Endodermal cell (in vitro differentiated cells): ENCODE measurements around the gene SEC23B. TPM values are rescaled to one million over a fixed set of nuclear protein-coding genes. Genes with fewer than 3 reads are reported as not detected.
A peak's percentile ranks its signal among the peaks of the same experiment; 100 is the strongest.

Source experiments
- DNase-seq: peaks from one replicate; pipeline ENCODE4 v3.0.0-alpha.2; 2017
- H3K27ac ChIP-seq: 2 replicates; pipeline ENCODE4 v1.5.1; 2013; ENCODE audit warnings: mild to moderate bottlenecking, low read depth, low read length, moderate library complexity
- H3K27me3 ChIP-seq: 2 replicates; pipeline ENCODE4 v1.6.1; 2013; ENCODE audit warnings: mild to moderate bottlenecking, low read length, moderate library complexity; ENCODE audit not compliant: insufficient read depth, control insufficient read depth, poor library complexity, severe bottlenecking
- H3K36me3 ChIP-seq: 2 replicates; pipeline ENCODE4 v1.7.0; 2013; ENCODE audit warnings: mild to moderate bottlenecking, low read length, moderate library complexity; ENCODE audit not compliant: control insufficient read depth, insufficient read depth
- H3K4me1 ChIP-seq: one replicate; pipeline ENCODE4 v1.7.0; 2013; ENCODE audit warnings: low read length; ENCODE audit not compliant: control insufficient read depth, insufficient read depth
- H3K4me3 ChIP-seq: 2 replicates; pipeline ENCODE4 v1.5.1; 2013; ENCODE audit warnings: mild to moderate bottlenecking, low read length, moderate library complexity
- H3K9ac ChIP-seq: 2 replicates; pipeline ENCODE4 v1.6.1; 2013; ENCODE audit warnings: mild to moderate bottlenecking, low read length, moderate library complexity; ENCODE audit not compliant: poor library complexity, severe bottlenecking; ENCODE audit errors: extremely low read depth
- H3K9me3 ChIP-seq: 2 replicates; pipeline ENCODE4 v1.6.1; 2013; ENCODE audit warnings: mild to moderate bottlenecking, low read length, moderate library complexity; ENCODE audit not compliant: control insufficient read depth
- H3K27ac Mint-ChIP-seq: 2 replicates; pipeline ENCODE4 v1.8.0; 2020; ENCODE audit warnings: mixed read lengths
- H3K27me3 Mint-ChIP-seq: 2 replicates; pipeline ENCODE4 v1.8.0; 2021; ENCODE audit warnings: mild to moderate bottlenecking, mixed read lengths; ENCODE audit not compliant: insufficient read depth
- H3K36me3 Mint-ChIP-seq: 2 replicates; pipeline ENCODE4 v1.8.0; 2020; ENCODE audit warnings: low read depth, mixed read lengths
- H3K4me1 Mint-ChIP-seq: 2 replicates; pipeline ENCODE4 v1.8.0; 2020; ENCODE audit warnings: mixed read lengths
- H3K4me3 Mint-ChIP-seq: 2 replicates; pipeline ENCODE4 v1.8.0; 2020; ENCODE audit warnings: mild to moderate bottlenecking, moderate library complexity, mixed read lengths
- H3K9me3 Mint-ChIP-seq: 2 replicates; pipeline ENCODE4 v1.8.0; 2020; ENCODE audit warnings: mild to moderate bottlenecking, mixed read lengths
- WGBS, 2 experiments: methylation state at CpG; one replicate each; pipeline versions ENCODE4 v1.1.5 to v1.1.7; 2013; ENCODE audit warnings: missing lambda C conversion rate in 2 of 2, mixed read lengths in 1 of 2; ENCODE audit not compliant: insufficient coverage in 1 of 2, insufficient read length in 1 of 2; 5-methylcytosine and 5-hydroxymethylcytosine counted together
- total RNA-seq, 2 donors: library from RNA; stranded (reverse); fragmentation: NEBNext Ultra II Directional in 1 of 2; extraction: Animal tissue kit (Norgen Biotek cat#: 25700) in 1 of 2; gene quantifications; 2 replicates in 1 of 2; 3 replicates in 1 of 2; pipeline ENCODE4 v1.2.1, GENCODE V29; 2021
- TF ChIP-seq, protein P1 (sequence below): fragments of 200-600 bp; sonication (generic); conservative IDR thresholded peaks from 2 replicates; pipeline ENCODE4 v1.5.0; 2021; ENCODE audit warnings: antibody characterized with exemption, mild to moderate bottlenecking

SEC23B gene
- total RNA-seq, 2 donors from 2014 or later, result 65.0 to 73.5 TPM

DNA sequence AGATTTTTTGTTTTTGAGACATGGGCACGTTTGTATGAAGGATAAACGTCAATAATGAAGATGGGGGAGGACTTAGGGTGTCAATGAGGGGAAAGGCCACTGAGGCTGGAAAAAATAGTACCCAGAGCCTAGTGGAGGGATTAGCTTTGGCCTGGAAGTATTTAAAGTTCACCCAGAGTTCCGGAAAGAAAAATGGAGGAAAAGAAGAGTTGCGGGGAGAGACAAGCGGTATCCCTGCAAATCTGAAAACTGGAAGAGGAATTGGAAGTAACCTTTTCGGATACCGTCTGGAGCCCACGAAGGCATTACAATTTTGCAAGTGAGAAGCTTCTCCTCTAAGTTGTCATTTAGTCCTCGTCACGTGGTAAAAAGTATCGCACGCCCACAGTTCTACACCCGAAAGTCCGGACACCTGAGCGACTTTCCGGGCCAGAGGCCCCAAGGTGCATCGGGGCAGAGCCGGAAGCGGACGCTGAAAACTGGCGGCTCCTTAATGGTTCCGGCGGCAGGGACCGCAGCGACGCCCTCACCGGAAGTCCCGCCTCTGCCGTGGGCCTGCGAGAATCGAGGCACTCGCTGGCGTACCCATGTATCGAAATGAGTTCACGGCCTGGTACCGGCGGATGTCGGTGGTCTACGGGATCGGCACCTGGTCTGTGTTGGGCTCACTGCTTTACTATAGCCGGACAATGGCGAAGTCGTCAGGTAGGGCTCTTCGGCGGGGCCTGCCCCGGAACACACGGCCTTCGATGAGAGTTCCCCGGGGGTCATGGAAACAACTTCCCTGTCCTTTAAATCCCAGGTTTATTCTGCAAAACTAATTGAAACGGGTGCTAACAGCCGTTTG is 59.4 kb downstream of the SEC23B start, which contains the start of gene SMIM26:
Gene SMIM26 (plus strand): TSS at position 541 of the 847 bp plus-strand sequence. CDS start 47 bp downstream, at position 588.
- peak within 1 kb of the TSS; percentile 91 for H3K4me3 ChIP-seq
- H3K27ac ChIP-seq, result no peak within 1 kb of the TSS
- no peaks in the 10 kb centered on the region for H3K9me3 ChIP-seq
- peak; percentile 96 for DNase-seq
- Mint-ChIP-seq H3K4me1 (peaks cover 4% of the 10 kb centered on the region), H3K27ac (peak within 1 kb of the TSS; percentile 96), H3K27me3 (no peaks in the 10 kb centered on the region), H3K9me3 (no peaks in the 10 kb centered on the region), H3K4me3 (peak within 1 kb of the TSS; percentile 97), H3K36me3 (peaks cover 30% of the 10 kb centered on the region)
- peak within 1 kb of the TSS; percentile 79 for H3K9ac ChIP-seq
- H3K27me3 ChIP-seq, result no peaks in the 10 kb centered on the region
- TF ChIP-seq, protein P1, sequence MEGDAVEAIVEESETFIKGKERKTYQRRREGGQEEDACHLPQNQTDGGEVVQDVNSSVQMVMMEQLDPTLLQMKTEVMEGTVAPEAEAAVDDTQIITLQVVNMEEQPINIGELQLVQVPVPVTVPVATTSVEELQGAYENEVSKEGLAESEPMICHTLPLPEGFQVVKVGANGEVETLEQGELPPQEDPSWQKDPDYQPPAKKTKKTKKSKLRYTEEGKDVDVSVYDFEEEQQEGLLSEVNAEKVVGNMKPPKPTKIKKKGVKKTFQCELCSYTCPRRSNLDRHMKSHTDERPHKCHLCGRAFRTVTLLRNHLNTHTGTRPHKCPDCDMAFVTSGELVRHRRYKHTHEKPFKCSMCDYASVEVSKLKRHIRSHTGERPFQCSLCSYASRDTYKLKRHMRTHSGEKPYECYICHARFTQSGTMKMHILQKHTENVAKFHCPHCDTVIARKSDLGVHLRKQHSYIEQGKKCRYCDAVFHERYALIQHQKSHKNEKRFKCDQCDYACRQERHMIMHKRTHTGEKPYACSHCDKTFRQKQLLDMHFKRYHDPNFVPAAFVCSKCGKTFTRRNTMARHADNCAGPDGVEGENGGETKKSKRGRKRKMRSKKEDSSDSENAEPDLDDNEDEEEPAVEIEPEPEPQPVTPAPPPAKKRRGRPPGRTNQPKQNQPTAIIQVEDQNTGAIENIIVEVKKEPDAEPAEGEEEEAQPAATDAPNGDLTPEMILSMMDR, result no peak
- peaks cover 30% of the 10 kb centered on the region for H3K36me3 ChIP-seq
- no peaks in the 10 kb centered on the region for H3K4me1 ChIP-seq
- 0 to 1% methylated on average over 44 to 51 of the region's 51 CpGs for WGBS, 2 experiments

- H3K4me1 Mint-ChIP-seq, result peaks cover 4% of the 10 kb centered on the region
- peak overlapping the region; percentile 97 for H3K4me3 Mint-ChIP-seq
- no peaks in the 10 kb centered on the region for H3K9me3 ChIP-seq
- H3K27me3 ChIP-seq, result no peaks in the 10 kb centered on the region
- H3K27me3 Mint-ChIP-seq, result no peaks in the 10 kb centered on the region
- peaks cover 27% of the 10 kb centered on the region for H3K36me3 ChIP-seq
- DNase-seq, result no peak
- peak overlapping the region; percentile 79 for H3K9ac ChIP-seq
- H3K36me3 Mint-ChIP-seq, result peaks cover 25% of the 10 kb centered on the region
- peak overlapping the region; percentile 91 for H3K4me3 ChIP-seq
- 9 to 11% methylated on average over 4 to 6 of the region's 6 CpGs for WGBS, 2 experiments
- no peaks in the 10 kb centered on the region for H3K9me3 Mint-ChIP-seq
- H3K4me1 ChIP-seq, result no peaks in the 10 kb centered on the region
- H3K27ac Mint-ChIP-seq, result peak overlapping the region; percentile 96
- TF ChIP-seq, protein P1, result no peak
- no peak overlapping the region for H3K27ac ChIP-seq
Observed at GRCh38 chr20:18567739-18568091, 60.0 kb downstream of the SEC23B start.

DNA sequence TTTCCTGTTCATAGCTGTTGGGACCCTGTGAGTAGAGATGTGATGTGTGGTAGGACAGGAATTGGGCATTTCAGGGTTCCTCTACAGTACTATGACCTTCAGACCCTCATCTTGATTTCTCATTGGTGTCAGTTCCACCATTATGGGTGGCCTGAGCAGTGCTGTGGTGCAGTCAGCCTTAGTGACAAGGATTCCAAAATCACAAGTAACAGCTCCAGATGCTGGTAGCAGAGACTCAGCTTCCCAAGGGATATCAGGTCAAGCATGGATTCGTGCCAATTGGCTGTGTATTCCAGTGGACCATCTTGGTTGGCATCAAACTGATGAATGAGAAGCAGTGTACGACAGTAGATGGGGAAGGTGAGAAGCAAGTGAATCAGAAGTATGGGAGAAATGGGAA is 63.3 kb downstream of the SEC23B start:
- H3K36me3 Mint-ChIP-seq, result peaks cover 20% of the 10 kb centered on the region
- Histone ChIP-seq H3K9ac (no peak overlapping the region), H3K36me3 (peaks cover 23% of the 10 kb centered on the region), H3K4me1 (no peaks in the 10 kb centered on the region), H3K9me3 (no peaks in the 10 kb centered on the region), H3K27me3 (no peaks in the 10 kb centered on the region), H3K27ac (no peak overlapping the region), H3K4me3 (no peak overlapping the region)
- DNase-seq, result no peak
- TF ChIP-seq, protein P1, result no peak
- no peak overlapping the region for H3K4me3 Mint-ChIP-seq
- 94 to 95% methylated on average over 2 of the region's 2 CpGs for WGBS, 2 experiments
- no peaks in the 10 kb centered on the region for H3K9me3 Mint-ChIP-seq
- H3K27me3 Mint-ChIP-seq, result no peaks in the 10 kb centered on the region
- H3K27ac Mint-ChIP-seq, result no peak overlapping the region
- H3K4me1 Mint-ChIP-seq, result peaks cover 4% of the 10 kb centered on the region
